Measurements from ENCODE around the gene CD300LF.

The CD300LF gene

GRCh38 chr17:74682471-74683190 lies 30.1 kb downstream of the CD300LF start:
- no peak for DNase-seq

GRCh38 chr17:74682028-74682427 lies 30.7 kb downstream of the CD300LF start:
- DNase-seq, result no peak

GRCh38 chr17:74680941-74681340 lies 31.8 kb downstream of the CD300LF start:
- no peak for DNase-seq

GRCh38 chr17:74680213-74680612 lies 32.5 kb downstream of the CD300LF start:
- DNase-seq, result no peak

- DNase-seq, result no peak
Measured at GRCh38 chr17:74679374-74679773, 33.3 kb downstream of the CD300LF start.

- no peak for DNase-seq
Measured at GRCh38 chr17:74678541-74678940, 34.2 kb downstream of the CD300LF start.

GRCh38 chr17:74677558-74678466 lies 34.9 kb downstream of the CD300LF start:
- DNase-seq, result peak; percentile 86

- DNase-seq, result peak; percentile 44
Measured at GRCh38 chr17:74671031-74671771, 41.5 kb downstream of the CD300LF start.

- DNase-seq, result no peak
Measured at GRCh38 chr17:74670329-74670728, 42.4 kb downstream of the CD300LF start.

- no peak for DNase-seq
Measured at GRCh38 chr17:74663561-74663960, 49.2 kb downstream of the CD300LF start.

- DNase-seq, result no peak
Measured at GRCh38 chr17:74659889-74660288, 52.8 kb downstream of the CD300LF start.

- no peak for DNase-seq
Measured at GRCh38 chr17:74658620-74659019, 54.1 kb downstream of the CD300LF start.

GRCh38 chr17:74654742-74655141 lies 58.0 kb downstream of the CD300LF start:
- DNase-seq, result no peak

- DNase-seq, result no peak
Measured at GRCh38 chr17:74652020-74652419, 60.7 kb downstream of the CD300LF start.

- no peak for DNase-seq
Measured at GRCh38 chr17:74649909-74650308, 62.8 kb downstream of the CD300LF start.

- no peak for DNase-seq
Measured at GRCh38 chr17:74647871-74648672, 64.7 kb downstream of the CD300LF start.

- DNase-seq, result peak; percentile 3
Measured at GRCh38 chr17:74646231-74646630, 66.5 kb downstream of the CD300LF start.

GRCh38 chr17:74645010-74645409 lies 67.7 kb downstream of the CD300LF start:
- DNase-seq, result no peak

GRCh38 chr17:74644419-74644818 lies 68.3 kb downstream of the CD300LF start:
- DNase-seq, result no peak

Data from NCI-H226 (cell line).